ENCODE data around the gene NFKBIL1.

The NFKBIL1 gene

GRCh38 chr6:31538805-31539400, 8.5 kb upstream of the NFKBIL1 start:
- H3K4me3 ChIP-seq (ENCODE audit: low read depth, low read length): peak overlapping the region; percentile 78; the same call in 1 of the 2 replicates
- no peak overlapping the region for H3K27ac ChIP-seq (ENCODE audit: low read depth, low read length)
- H3K9me3 ChIP-seq (ENCODE audit: control insufficient read depth, insufficient read depth, low read depth, low read length): no peaks in the 10 kb centered on the region
- H3K4me1 ChIP-seq (ENCODE audit: control insufficient read depth, insufficient read depth, low read length): peaks cover 17% of the 10 kb centered on the region
- no peaks in the 10 kb centered on the region for H3K27me3 ChIP-seq (ENCODE audit: control insufficient read depth, insufficient read depth, low read length)
- peaks cover 73% of the 10 kb centered on the region for H3K36me3 ChIP-seq (ENCODE audit: control insufficient read depth, insufficient read depth, low read length)
- H3K9ac ChIP-seq (ENCODE audit: low read length): no peak overlapping the region

DNA sequence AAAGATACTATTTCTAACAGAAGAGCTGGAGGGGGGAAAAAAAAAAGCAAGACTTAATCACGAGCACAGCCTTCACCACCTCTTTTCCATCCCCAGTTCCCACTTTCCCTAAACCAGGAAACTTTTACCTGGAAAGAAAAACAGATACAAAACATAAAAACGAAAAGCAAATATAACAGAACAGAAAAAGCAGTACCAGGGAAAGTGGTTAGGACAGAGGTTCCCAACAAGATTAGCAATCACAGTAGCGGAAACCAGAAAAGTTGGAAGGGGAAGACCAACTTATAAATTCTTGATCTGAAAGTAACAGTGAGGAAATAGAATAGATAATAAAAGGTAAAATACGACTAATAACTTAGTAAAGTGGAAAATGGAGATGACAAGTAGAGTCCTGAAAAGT, 6.8 kb upstream of the NFKBIL1 start:
- H3K36me3 ChIP-seq (ENCODE audit: control insufficient read depth, insufficient read depth, low read length): peaks cover 56% of the 10 kb centered on the region
- no peaks in the 10 kb centered on the region for H3K9me3 ChIP-seq (ENCODE audit: control insufficient read depth, insufficient read depth, low read depth, low read length)
- H3K27ac ChIP-seq (ENCODE audit: low read depth, low read length): peak overlapping the region; percentile 94; the same call in 1 of the 2 replicates
- H3K4me1 ChIP-seq (ENCODE audit: control insufficient read depth, insufficient read depth, low read length): peaks cover 19% of the 10 kb centered on the region
- no peaks in the 10 kb centered on the region for H3K27me3 ChIP-seq (ENCODE audit: control insufficient read depth, insufficient read depth, low read length)
- peak overlapping the region; percentile 78 for H3K4me3 ChIP-seq (ENCODE audit: low read depth, low read length)
- peak overlapping the region; percentile 96 for H3K9ac ChIP-seq (ENCODE audit: low read length)

GRCh38 chr6:31541059-31541657, 6.2 kb upstream of the NFKBIL1 start:
- Histone ChIP-seq H3K4me1 (ENCODE audit: control insufficient read depth, insufficient read depth, low read length) (peaks cover 24% of the 10 kb centered on the region), H3K27ac (ENCODE audit: low read depth, low read length) (peak overlapping the region; percentile 94), H3K36me3 (ENCODE audit: control insufficient read depth, insufficient read depth, low read length) (peaks cover 51% of the 10 kb centered on the region), H3K9me3 (ENCODE audit: control insufficient read depth, insufficient read depth, low read depth, low read length) (no peaks in the 10 kb centered on the region), H3K27me3 (ENCODE audit: control insufficient read depth, insufficient read depth, low read length) (no peaks in the 10 kb centered on the region), H3K4me3 (ENCODE audit: low read depth, low read length) (peak overlapping the region; percentile 78), H3K9ac (ENCODE audit: low read length) (peak overlapping the region; percentile 96)

GRCh38 chr6:31541658-31542521, 5.5 kb upstream of the NFKBIL1 start, which contains the start of gene DDX39B:
Gene DDX39B (minus strand): TSS chr6:31542003. CDS start chr6:31540532, 1,471 bp downstream.
- Histone ChIP-seq H3K36me3 (ENCODE audit: control insufficient read depth, insufficient read depth, low read length) (peaks cover 43% of the 10 kb centered on the region), H3K9me3 (ENCODE audit: control insufficient read depth, insufficient read depth, low read depth, low read length) (no peaks in the 10 kb centered on the region), H3K27ac (ENCODE audit: low read depth, low read length) (peak within 1 kb of the TSS; percentile 94), H3K9ac (ENCODE audit: low read length) (peak within 1 kb of the TSS; percentile 96), H3K27me3 (ENCODE audit: control insufficient read depth, insufficient read depth, low read length) (no peaks in the 10 kb centered on the region), H3K4me3 (ENCODE audit: low read depth, low read length) (peak within 1 kb of the TSS; percentile 78), H3K4me1 (ENCODE audit: control insufficient read depth, insufficient read depth, low read length) (peaks cover 26% of the 10 kb centered on the region)

- no peak overlapping the region for H3K4me3 ChIP-seq (ENCODE audit: low read depth, low read length)
These were observed 3.8 kb upstream of the NFKBIL1 start for GRCh38 chr6:31543639-31544038.

GRCh38 chr6:31544676-31545075, 2.7 kb upstream of the NFKBIL1 start:
- Histone ChIP-seq H3K27ac (ENCODE audit: low read depth, low read length) (no peak overlapping the region), H3K9me3 (ENCODE audit: control insufficient read depth, insufficient read depth, low read depth, low read length) (no peaks in the 10 kb centered on the region), H3K27me3 (ENCODE audit: control insufficient read depth, insufficient read depth, low read length) (no peaks in the 10 kb centered on the region), H3K9ac (ENCODE audit: low read length) (no peak overlapping the region), H3K4me3 (ENCODE audit: low read depth, low read length) (no peak overlapping the region), H3K4me1 (ENCODE audit: control insufficient read depth, insufficient read depth, low read length) (peaks cover 22% of the 10 kb centered on the region), H3K36me3 (ENCODE audit: control insufficient read depth, insufficient read depth, low read length) (peaks cover 31% of the 10 kb centered on the region)

More at GRCh38 chr6:31543639-31544038, 3.8 kb upstream of the NFKBIL1 start:
- Histone ChIP-seq H3K27me3 (ENCODE audit: control insufficient read depth, insufficient read depth, low read length) (no peaks in the 10 kb centered on the region), H3K4me1 (ENCODE audit: control insufficient read depth, insufficient read depth, low read length) (peaks cover 31% of the 10 kb centered on the region), H3K9me3 (ENCODE audit: control insufficient read depth, insufficient read depth, low read depth, low read length) (no peaks in the 10 kb centered on the region), H3K36me3 (ENCODE audit: control insufficient read depth, insufficient read depth, low read length) (peaks cover 32% of the 10 kb centered on the region), H3K27ac (ENCODE audit: low read depth, low read length) (no peak overlapping the region), H3K9ac (ENCODE audit: low read length) (no peak overlapping the region)

DNA sequence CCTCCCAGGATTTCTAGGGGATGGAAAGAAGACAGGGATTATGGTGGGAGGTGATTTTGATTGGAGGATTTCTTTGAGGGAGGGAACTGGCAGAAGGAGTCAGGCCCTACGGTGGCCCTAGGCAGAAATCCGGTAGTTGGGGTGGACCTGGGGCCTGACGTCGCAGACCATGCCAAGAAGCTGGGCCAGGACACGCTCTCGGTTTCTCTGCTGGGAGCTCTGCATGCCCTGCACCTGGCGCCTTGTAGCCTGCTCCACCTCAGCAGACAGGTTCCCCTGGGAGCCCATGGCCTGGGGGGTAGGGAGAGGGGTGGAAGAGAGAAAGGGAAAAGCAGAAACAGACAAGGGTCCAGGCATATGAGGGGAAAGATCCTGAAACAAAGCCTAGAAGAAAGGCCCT, 2.1 kb upstream of the NFKBIL1 start:
- peaks cover 26% of the 10 kb centered on the region for H3K36me3 ChIP-seq (ENCODE audit: control insufficient read depth, insufficient read depth, low read length)
- H3K4me3 ChIP-seq (ENCODE audit: low read depth, low read length): peak overlapping the region; percentile 60
- H3K9ac ChIP-seq (ENCODE audit: low read length): no peak overlapping the region
- no peak overlapping the region for H3K27ac ChIP-seq (ENCODE audit: low read depth, low read length)
- peaks cover 16% of the 10 kb centered on the region for H3K4me1 ChIP-seq (ENCODE audit: control insufficient read depth, insufficient read depth, low read length)
- no peaks in the 10 kb centered on the region for H3K27me3 ChIP-seq (ENCODE audit: control insufficient read depth, insufficient read depth, low read length)
- no peaks in the 10 kb centered on the region for H3K9me3 ChIP-seq (ENCODE audit: control insufficient read depth, insufficient read depth, low read depth, low read length)

- no peaks in the 10 kb centered on the region for H3K9me3 ChIP-seq (ENCODE audit: control insufficient read depth, insufficient read depth, low read depth, low read length)
- peaks cover 21% of the 10 kb centered on the region for H3K36me3 ChIP-seq (ENCODE audit: control insufficient read depth, insufficient read depth, low read length)
- H3K27me3 ChIP-seq (ENCODE audit: control insufficient read depth, insufficient read depth, low read length): no peaks in the 10 kb centered on the region
- peaks cover 15% of the 10 kb centered on the region; the same call in 1 of the 2 replicates for H3K4me1 ChIP-seq (ENCODE audit: control insufficient read depth, insufficient read depth, low read length)
- H3K9ac ChIP-seq (ENCODE audit: low read length): peak within 1 kb of the TSS; percentile 39
- H3K4me3 ChIP-seq (ENCODE audit: low read depth, low read length): peak within 1 kb of the TSS; percentile 60
- peak within 1 kb of the TSS; percentile 31 for H3K27ac ChIP-seq (ENCODE audit: low read depth, low read length)
These were observed 960 bp upstream of the NFKBIL1 start, which contains the start of gene ATP6V1G2 for GRCh38 chr6:31546339-31546957. Gene ATP6V1G2 (minus strand): TSS chr6:31546608. CDS start chr6:31546559, 49 bp downstream.

DNA sequence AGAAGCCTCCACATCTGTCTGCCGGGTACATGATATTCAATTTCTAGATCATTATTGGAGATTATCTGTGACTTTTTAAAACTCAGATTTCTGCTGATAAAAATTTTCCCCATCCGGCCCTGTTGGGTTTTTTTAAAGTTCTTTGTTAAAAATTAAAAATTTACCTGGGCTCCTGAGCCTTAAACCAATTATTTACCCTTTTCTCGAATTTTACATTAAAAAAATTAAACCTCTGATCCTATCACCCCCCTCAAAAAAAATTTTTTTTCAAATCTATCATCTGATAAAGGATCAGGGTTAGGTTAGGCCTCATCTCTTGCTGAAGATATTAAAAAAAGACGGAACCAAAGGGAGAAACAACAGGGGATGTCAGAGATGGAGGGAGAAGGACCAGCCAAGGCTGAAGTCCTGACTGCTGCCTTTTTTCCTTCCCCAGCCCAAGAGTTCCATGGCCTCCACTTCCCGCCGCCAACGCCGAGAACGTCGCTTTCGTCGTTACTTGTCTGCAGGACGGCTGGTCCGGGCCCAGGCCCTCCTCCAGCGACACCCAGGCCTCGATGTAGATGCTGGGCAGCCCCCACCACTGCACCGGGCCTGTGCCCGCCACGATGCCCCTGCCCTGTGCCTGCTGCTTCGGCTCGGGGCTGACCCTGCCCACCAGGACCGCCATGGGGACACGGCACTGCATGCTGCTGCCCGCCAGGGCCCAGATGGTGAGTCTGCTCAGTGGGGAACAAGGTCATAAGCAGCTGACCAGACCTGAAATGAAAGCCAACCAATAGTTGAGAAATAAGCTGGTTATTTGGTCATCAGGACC, 527 bp downstream of the NFKBIL1 start:
- H3K9me3 ChIP-seq (ENCODE audit: control insufficient read depth, insufficient read depth, low read depth, low read length): no peaks in the 10 kb centered on the region
- peaks cover 21% of the 10 kb centered on the region for H3K36me3 ChIP-seq (ENCODE audit: control insufficient read depth, insufficient read depth, low read length)
- peak overlapping the region; percentile 20; the same call in 1 of the 2 replicates for H3K27ac ChIP-seq (ENCODE audit: low read depth, low read length)
- peaks cover 15% of the 10 kb centered on the region; the same call in 1 of the 2 replicates for H3K4me1 ChIP-seq (ENCODE audit: control insufficient read depth, insufficient read depth, low read length)
- peak overlapping the region; percentile 60 for H3K4me3 ChIP-seq (ENCODE audit: low read depth, low read length)
- H3K27me3 ChIP-seq (ENCODE audit: control insufficient read depth, insufficient read depth, low read length): no peaks in the 10 kb centered on the region
- H3K9ac ChIP-seq (ENCODE audit: low read length): peak overlapping the region; percentile 45

- Histone ChIP-seq H3K4me1 (ENCODE audit: control insufficient read depth, insufficient read depth, low read length) (peaks cover 15% of the 10 kb centered on the region; the same call in 1 of the 2 replicates), H3K27me3 (ENCODE audit: control insufficient read depth, insufficient read depth, low read length) (no peaks in the 10 kb centered on the region), H3K9ac (ENCODE audit: low read length) (no peak overlapping the region), H3K4me3 (ENCODE audit: low read depth, low read length) (0 out of 2 replicates have a peak overlapping the region, but pooled peaks have one; percentile 60), H3K27ac (ENCODE audit: low read depth, low read length) (no peak overlapping the region), H3K36me3 (ENCODE audit: control insufficient read depth, insufficient read depth, low read length) (peaks cover 21% of the 10 kb centered on the region), H3K9me3 (ENCODE audit: control insufficient read depth, insufficient read depth, low read depth, low read length) (no peaks in the 10 kb centered on the region)
These were observed 1.1 kb downstream of the NFKBIL1 start for GRCh38 chr6:31548544-31548873.

Data from HUES6 (cell line).